HTERT RPE-1 (cell line): ENCODE results near the gene GOLGA8K.
"Not testable (repeated sequence)": the region's sequence is repeated elsewhere in the genome, so short reads cannot be mapped to it uniquely, and the experiment has no call there.

ENCODE experiments used
- in situ Hi-C: fragments of 300-500 bp; cut with MboI; formaldehyde crosslinking; loops from 4 replicates; pipeline ENCODE4 v1.14.3; 2020; ENCODE audit warnings: low sequenced_read_pairs

Gene GOLGA8K

GRCh38 chr15:32403192-32403591, at the start of gene GOLGA8K:
GOLGA8K (minus strand) TSS chr15:32403292; CDS start chr15:32403194, 98 bp downstream.
- in situ Hi-C loops, result not testable (repeated sequence)

GRCh38 chr15:32440445-32440977, 37.4 kb upstream of the GOLGA8K start:
- in situ Hi-C loops, result not testable (repeated sequence)

GRCh38 chr15:32434102-32434963, 31.2 kb upstream of the GOLGA8K start:
- in situ Hi-C loops, result not testable (repeated sequence)

- in situ Hi-C loops, result not testable (repeated sequence)
Measured at GRCh38 chr15:32427635-32428034, 24.5 kb upstream of the GOLGA8K start.

- in situ Hi-C loops, result not testable (repeated sequence)
Measured at GRCh38 chr15:32426511-32426910, 23.4 kb upstream of the GOLGA8K start.

- in situ Hi-C loops, result not testable (repeated sequence)
Measured at GRCh38 chr15:32407903-32408302, 4.8 kb upstream of the GOLGA8K start.

- in situ Hi-C loops, result not testable (repeated sequence)
Measured at GRCh38 chr15:32396522-32396921, 6.6 kb downstream of the GOLGA8K start.

- in situ Hi-C loops, result not testable (repeated sequence)
Measured at GRCh38 chr15:32394745-32395144, 8.3 kb downstream of the GOLGA8K start.

GRCh38 chr15:32388050-32388648, 14.9 kb downstream of the GOLGA8K start:
- in situ Hi-C loops, result not testable (repeated sequence)

GRCh38 chr15:32385823-32386495, 17.1 kb downstream of the GOLGA8K start:
- in situ Hi-C loops, result not testable (repeated sequence)

- in situ Hi-C loops, result not testable (repeated sequence)
Measured at GRCh38 chr15:32374185-32374584, 28.9 kb downstream of the GOLGA8K start.

- in situ Hi-C loops, result not testable (repeated sequence)
Measured at GRCh38 chr15:32373707-32374106, 29.4 kb downstream of the GOLGA8K start.

- in situ Hi-C loops, result not testable (repeated sequence)
Measured at GRCh38 chr15:32372075-32372474, 31.0 kb downstream of the GOLGA8K start.

- in situ Hi-C loops, result not testable (repeated sequence)
Measured at GRCh38 chr15:32370526-32370925, 32.6 kb downstream of the GOLGA8K start.

- in situ Hi-C loops, result not testable (repeated sequence)
Measured at GRCh38 chr15:32370064-32370463, 33.0 kb downstream of the GOLGA8K start.

- in situ Hi-C loops, result not testable (repeated sequence)
Measured at GRCh38 chr15:32366492-32366891, 36.6 kb downstream of the GOLGA8K start.

- in situ Hi-C loops, result not testable (repeated sequence)
Measured at GRCh38 chr15:32365955-32366354, 37.1 kb downstream of the GOLGA8K start.

- in situ Hi-C loops, result not testable (repeated sequence)
Measured at GRCh38 chr15:32364944-32365343, 38.1 kb downstream of the GOLGA8K start.

GRCh38 chr15:32363449-32363848, 39.6 kb downstream of the GOLGA8K start:
- in situ Hi-C loops, result not testable (repeated sequence)

GRCh38 chr15:32361662-32362061, 41.4 kb downstream of the GOLGA8K start:
- in situ Hi-C loops, result not testable (repeated sequence)

- in situ Hi-C loops, result not testable (repeated sequence)
Measured at GRCh38 chr15:32358462-32358861, 44.6 kb downstream of the GOLGA8K start.
